GM19452 (cell line): ENCODE results near the gene UBE2J2.
A peak's percentile ranks its signal among the peaks of the same experiment; 100 is the strongest.

Source experiments
- ATAC-seq: cut with Tn5 transposase; IDR thresholded peaks from one replicate; pipeline ENCODE4 v1.9.1; 2021; ENCODE audit not compliant: unreplicated experiment

Gene UBE2J2

DNA sequence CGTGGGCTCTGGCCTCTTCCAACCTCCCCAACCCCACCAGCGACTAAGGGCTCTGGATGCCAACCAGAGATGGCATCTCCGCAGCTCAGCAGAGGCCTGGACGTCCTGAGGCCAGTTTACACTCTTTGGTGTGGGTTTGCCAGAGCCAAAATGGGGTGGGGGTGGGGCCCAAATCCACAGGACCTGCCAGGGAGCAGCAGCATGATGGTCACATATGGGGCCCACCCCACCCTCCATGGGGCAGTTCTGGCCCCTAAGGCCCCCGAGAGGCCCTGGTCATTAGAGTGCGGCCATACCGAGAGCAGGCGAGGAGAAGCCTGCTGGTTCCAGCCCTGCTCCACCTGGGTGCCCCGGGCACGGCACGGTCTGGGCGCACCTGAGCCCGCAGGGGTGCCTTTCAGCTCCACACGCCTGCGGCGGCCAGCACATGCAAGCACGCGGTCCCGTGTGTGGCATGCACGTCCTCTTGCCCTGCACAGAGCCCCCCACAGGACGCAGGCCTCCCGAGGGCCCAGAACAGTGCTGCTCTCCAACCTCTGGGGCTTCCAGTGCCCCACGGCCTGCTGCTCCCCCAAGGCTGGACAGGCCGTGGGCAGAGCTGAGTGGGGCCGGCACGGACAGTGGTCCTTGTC, 31.9 kb downstream of the UBE2J2 start:
- ATAC-seq: no peak

DNA sequence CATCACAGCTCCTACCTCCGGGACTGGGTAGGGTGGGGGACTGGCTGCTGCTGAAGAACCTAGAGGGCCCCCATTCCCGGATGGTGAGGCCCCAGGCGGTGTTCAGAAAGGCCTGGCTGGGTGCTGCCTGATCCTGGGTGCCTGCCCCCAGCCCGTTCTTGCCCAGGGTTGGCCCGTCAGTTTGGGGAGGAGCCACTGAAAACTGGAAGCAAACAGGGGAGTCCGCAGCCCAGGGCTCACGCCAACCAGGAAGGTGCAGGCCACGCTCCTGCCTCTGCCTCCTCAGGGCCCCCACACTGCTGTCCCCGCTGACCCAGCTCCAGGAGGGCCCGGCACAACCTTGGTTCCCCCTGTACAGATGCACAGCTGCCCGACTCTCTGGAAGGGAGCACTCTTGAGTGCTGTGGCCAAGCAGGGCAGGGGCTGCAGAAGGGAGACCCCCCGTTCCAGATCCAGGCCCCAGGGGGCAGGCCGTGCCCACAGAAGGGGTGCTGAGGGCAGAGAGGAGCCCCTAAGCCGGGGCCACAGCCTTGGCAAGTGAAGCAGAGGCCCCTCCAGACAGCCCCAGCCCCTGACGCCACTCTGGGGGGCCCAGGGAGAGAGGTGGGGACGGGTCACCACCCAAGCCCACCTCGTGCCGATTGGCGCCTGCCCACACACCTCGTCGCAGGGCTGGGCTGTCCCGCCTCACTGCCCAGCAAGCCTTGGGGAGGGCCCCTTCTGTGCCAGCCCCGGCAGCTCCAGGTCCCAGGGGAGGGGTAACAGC, 32.6 kb downstream of the UBE2J2 start:
- no peak for ATAC-seq

GRCh38 chr1:1240348-1240732, 33.3 kb downstream of the UBE2J2 start:
- ATAC-seq: no peak

- ATAC-seq: no peak
Measured at GRCh38 chr1:1239614-1240347, 33.9 kb downstream of the UBE2J2 start.

- ATAC-seq: no peak
Measured at GRCh38 chr1:1239227-1239613, 34.4 kb downstream of the UBE2J2 start.

- no peak for ATAC-seq
Measured at GRCh38 chr1:1238702-1239178, 34.9 kb downstream of the UBE2J2 start.

GRCh38 chr1:1237874-1238701, 35.6 kb downstream of the UBE2J2 start:
- ATAC-seq: no peak

GRCh38 chr1:1236945-1237873, 36.4 kb downstream of the UBE2J2 start:
- ATAC-seq: no peak

DNA sequence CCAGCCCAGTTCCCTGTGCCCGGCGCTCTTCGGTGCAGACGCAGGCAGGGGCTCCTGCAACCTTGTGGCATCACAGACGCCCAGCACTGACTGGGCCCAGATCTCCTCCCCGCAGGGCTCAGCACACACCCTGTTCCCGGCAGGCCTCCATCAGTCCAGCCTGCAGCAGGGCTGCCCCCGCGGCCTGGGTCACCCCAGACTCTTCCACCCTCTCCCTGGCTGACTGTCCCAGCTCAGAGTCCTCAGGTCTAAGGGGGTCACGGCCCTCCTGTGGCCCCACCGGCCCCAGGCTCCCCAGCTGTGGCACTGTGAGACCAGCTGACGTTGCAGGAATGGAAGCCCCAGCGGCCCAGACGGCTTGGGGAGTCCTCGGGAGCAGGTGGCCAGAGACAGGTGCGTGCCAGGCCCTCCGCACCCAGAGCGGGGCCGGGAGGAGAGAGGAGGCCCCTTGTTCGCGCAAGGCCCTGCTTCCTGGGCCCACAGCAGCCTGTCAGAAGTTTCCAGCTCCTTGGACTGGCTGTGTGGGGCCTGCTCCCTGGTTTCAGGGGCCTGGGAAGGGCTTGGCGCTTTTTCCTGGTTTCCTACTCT, 37.4 kb downstream of the UBE2J2 start:
- no peak for ATAC-seq

DNA sequence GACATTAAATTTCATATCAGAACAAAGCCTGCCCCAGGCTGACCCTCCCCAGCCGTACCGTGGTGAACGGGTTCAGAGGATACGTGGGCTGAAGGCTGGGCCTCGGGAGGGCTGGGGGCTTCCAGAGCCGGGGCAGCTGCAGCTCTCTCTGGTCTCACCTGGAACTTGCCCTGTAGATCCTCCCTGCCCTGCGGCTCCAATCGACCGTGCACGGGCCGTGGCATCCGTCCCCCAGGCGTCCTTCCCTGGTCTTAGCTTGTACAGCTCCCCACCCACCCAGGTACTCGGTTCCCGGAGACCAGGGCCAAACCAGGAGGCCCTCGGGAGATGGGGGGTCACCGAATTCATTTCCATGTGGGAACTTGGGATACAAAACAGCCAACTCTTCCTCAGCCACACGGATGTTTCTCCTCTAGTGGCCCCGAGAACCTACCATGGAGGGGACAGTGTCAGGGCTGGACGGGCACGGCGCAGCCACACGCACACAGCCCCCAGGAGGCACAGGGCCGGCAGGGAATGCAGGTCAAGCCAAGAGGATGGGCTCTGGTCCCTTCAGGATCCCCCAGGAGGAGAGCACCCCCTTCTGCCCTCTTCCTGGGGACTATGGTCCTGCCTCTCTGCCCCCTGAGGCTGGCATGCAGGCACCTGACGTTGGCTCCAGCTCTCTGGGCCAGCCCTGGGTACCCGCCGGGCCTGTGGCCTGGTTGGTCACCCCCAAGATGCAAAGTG, 38.5 kb downstream of the UBE2J2 start:
- ATAC-seq: no peak

GRCh38 chr1:1234180-1234808, 39.4 kb downstream of the UBE2J2 start:
- no peak for ATAC-seq

DNA sequence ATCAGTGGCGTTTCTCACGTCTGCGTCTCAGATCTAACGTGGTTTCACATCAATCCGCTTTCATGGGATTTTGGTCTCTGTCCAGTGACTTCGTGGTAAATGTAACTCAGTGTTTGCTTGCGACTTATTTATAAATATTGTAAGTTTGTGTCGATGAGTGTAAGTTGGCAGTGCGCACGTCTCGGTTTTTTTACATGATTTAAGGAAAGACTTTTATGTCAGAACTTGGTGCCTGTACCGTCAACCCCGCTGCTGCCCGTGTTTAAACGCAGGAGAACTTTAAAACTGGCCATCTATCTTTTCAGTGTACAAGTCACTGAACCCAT, 40.1 kb downstream of the UBE2J2 start:
- no peak for ATAC-seq

- no peak for ATAC-seq
Measured at GRCh38 chr1:1232796-1233566, 40.7 kb downstream of the UBE2J2 start.

GRCh38 chr1:1232208-1232795, 41.4 kb downstream of the UBE2J2 start, which contains the start of gene B3GALT6:
Gene B3GALT6 (plus strand): TSS chr1:1232237. CDS start chr1:1232279, 42 bp downstream.
- ATAC-seq: no peak

DNA sequence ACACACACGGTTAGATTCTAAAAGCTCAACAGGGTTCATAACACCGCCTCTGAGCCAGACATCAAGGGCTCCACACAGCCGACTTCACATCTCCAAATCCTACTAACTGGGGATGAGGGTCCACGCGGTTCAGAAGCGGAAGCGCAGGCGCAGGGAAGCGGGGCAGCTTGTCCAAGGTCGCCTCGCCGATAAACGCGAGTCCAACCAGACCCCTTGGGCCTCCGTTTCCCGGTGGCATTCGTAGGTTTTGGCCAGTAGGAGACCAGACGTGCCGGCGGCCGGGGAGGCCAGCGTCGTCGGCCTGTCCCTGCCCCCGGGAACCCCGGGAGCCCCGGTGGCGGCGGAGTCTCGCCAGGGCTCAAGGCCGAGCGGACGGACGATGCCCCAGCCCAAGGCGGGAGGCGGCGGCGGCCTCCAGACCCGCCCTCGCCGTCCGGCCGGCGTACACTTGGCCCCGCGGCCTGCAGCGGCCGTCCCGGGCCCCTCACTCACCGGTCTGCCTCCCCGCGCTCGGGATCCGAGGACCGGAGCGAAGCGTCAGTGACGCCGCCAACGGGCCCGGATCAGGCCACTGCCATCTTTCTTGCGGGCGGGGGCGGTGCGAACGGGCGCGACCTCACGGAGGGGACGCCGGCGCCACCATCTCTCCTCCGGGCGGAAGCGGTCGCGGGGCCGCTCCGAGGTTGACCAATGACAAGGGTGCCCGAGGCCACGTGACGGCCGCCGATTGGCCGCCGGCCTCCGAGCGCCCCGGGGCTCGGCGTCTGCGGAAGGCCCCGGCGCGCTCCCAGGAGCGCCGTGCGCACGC, 42.0 kb downstream of the UBE2J2 start, which contains the start of gene SDF4:
Gene SDF4, minus strand, starts transcription at position 602 of the 808 bp plus-strand sequence. CDS start 3,229 bp downstream, outside the sequence.
- ATAC-seq: peak; percentile 88

DNA sequence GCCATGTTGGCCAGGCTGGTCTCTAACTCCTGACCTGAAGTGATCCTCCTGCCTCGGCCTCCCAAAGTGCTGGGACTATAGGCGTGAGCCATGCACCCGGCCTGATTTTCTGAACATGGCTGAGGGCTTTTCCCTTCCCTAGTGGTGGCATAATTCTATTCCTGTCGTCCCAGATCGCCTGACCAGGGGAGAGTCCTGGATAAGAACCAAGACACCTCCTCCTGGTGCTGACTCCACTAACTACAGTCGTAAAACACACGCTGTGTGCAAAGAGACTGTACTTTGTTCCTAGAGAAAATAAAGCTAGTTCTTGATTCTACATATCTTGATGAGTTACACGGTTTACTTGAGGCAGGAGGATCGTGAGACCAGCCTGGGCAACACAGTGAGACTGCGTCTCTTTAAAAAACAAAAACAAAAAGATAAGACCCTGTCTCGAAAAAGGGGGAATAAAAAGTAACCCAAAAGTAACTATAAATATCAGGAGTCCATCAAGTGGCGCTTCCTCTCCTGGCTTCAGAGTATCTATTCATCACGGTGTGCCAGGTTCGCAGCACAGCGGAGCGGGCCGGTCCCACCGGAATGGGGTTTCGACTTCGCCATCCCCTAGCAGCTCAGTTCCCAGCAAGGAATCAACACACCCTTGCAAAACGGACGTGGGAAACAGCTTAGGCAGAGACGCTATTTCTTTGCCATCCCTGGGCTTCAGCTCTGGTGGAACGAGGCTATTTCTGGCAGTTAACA, 42.8 kb downstream of the UBE2J2 start:
- ATAC-seq: no peak
